HepG2 (cell line): ENCODE results near the gene SLC16A3.

Source experiments
- AFF4 ChIP-seq: sonication (generic); formaldehyde crosslinking; IDR thresholded peaks from 2 replicates; pipeline ENCODE4 v1.4.0; 2020; ENCODE audit warnings: missing genetic modification reagents
- CEBPG ChIP-seq: IDR thresholded peaks from 2 replicates; pipeline ENCODE4 v1.6.1; 2016
- CTCF ChIP-seq: sonication (generic); formaldehyde crosslinking; IDR thresholded peaks from 2 replicates; pipeline ENCODE4 v1.5.0; 2020; ENCODE audit warnings: mild to moderate bottlenecking, missing genetic modification reagents, moderate library complexity
- DDIT3 ChIP-seq: sonication (generic); formaldehyde crosslinking; IDR thresholded peaks from 2 replicates; pipeline ENCODE4 v1.4.0; 2020; ENCODE audit warnings: mild to moderate bottlenecking, missing genetic modification reagents
- ETS1 ChIP-seq: sonication (generic); formaldehyde crosslinking; IDR thresholded peaks from 2 replicates; pipeline ENCODE4 v1.4.0; 2020; ENCODE audit warnings: missing genetic modification reagents
- FOXP4 ChIP-seq: sonication (generic); formaldehyde crosslinking; IDR thresholded peaks from 2 replicates; pipeline ENCODE4 v1.4.0; 2020; ENCODE audit warnings: missing genetic modification reagents
- GABPB1 ChIP-seq: IDR thresholded peaks from 2 replicates; pipeline ENCODE4 v1.6.1; 2016; ENCODE audit warnings: mild to moderate bottlenecking, missing genetic modification reagents, moderate library complexity, missing compliant biosample characterization
- KDM1A ChIP-seq: IDR thresholded peaks from 2 replicates; pipeline ENCODE4 v1.6.1; 2016; ENCODE audit warnings: missing compliant biosample characterization
- NBN ChIP-seq: fragments of 450-650 bp; conservative IDR thresholded peaks from 2 replicates; pipeline ENCODE4 v1.6.1; 2017
- POLR2A ChIP-seq, 2 experiments: IDR thresholded peaks; 2 replicates each; pipeline ENCODE4 v1.6.1; 2011; ENCODE audit warnings: low read depth in 2 of 2, low read length in 2 of 2, mild to moderate bottlenecking in 1 of 2, moderate library complexity in 1 of 2; ENCODE audit not compliant: insufficient read depth in 1 of 2
- RAD21 ChIP-seq: fragments of 450-650 bp; formaldehyde crosslinking; IDR thresholded peaks from 2 replicates; pipeline ENCODE4 v1.5.0; 2020; ENCODE audit warnings: mild to moderate bottlenecking
- UBTF ChIP-seq: sonication (generic); formaldehyde crosslinking; IDR thresholded peaks from 2 replicates; pipeline ENCODE4 v1.4.0; 2020; ENCODE audit warnings: mild to moderate bottlenecking, missing genetic modification reagents
- USF2 ChIP-seq, 2 experiments: sonication (generic) in 1 of 2; formaldehyde crosslinking in 1 of 2; IDR thresholded peaks; 2 replicates each; pipeline versions ENCODE4 v1.5.1 to v1.6.1; 2011 to 2020; ENCODE audit warnings: borderline replicate concordance in 1 of 2, low read depth in 1 of 2, low read length in 1 of 2, mild to moderate bottlenecking in 1 of 2, missing genetic modification reagents in 1 of 2, moderate library complexity in 1 of 2
- ZNF780A ChIP-seq: sonication (generic); formaldehyde crosslinking; IDR thresholded peaks from 2 replicates; pipeline ENCODE4 v1.8.0; 2022; ENCODE audit warnings: mild to moderate bottlenecking, missing genetic modification reagents, moderate library complexity

GRCh38 chr17:82249896-82250581 is 21.2 kb downstream of the SLC16A3 start:
- TF ChIP-seq CTCF: no peak
- TF ChIP-seq AFF4 (CRISPR knock-in tag): no peak
- TF ChIP-seq CEBPG (CRISPR knock-in tag): no peak
- no peak for TF ChIP-seq RAD21 (CRISPR knock-in tag)
- TF ChIP-seq KDM1A (CRISPR knock-in tag): no peak
- TF ChIP-seq DDIT3 (CRISPR knock-in tag): no peak
- no peak for TF ChIP-seq GABPB1 (CRISPR knock-in tag)
- peak in 1 of 2 experiments; percentile 19; a peak in 1 of 4 replicates for TF ChIP-seq POLR2A (IDR thresholded peaks at IDR 0.05; ENCODE audit: insufficient read depth in 1 of 2, low read depth in 2 of 2, low read length in 2 of 2)
- TF ChIP-seq ZNF780A: no peak
- no peak for TF ChIP-seq UBTF (CRISPR knock-in tag)
- no peak for TF ChIP-seq NBN
- TF ChIP-seq ETS1: no peak
- no peak for TF ChIP-seq FOXP4
- no peak for TF ChIP-seq USF2 (IDR thresholded peaks at IDR 0.05; ENCODE audit: low read depth, low read length)
- TF ChIP-seq USF2 (CRISPR knock-in tag; IDR thresholded peaks at IDR 0.05; ENCODE audit: borderline replicate concordance): no peak
